ENCODE measurements around the gene SLC25A2.
"Not testable (repeated sequence)": the region's sequence is repeated elsewhere in the genome, so short reads cannot be mapped to it uniquely, and the experiment has no call there.

The SLC25A2 gene

GRCh38 chr5:141303756-141304155 is at the start of gene SLC25A2:
Gene SLC25A2, minus strand, starts transcription at chr5:141304049. Its CDS starts 184 bp downstream, at chr5:141303865.
- no peaks in the 10 kb centered on the region for H3K27me3 ChIP-seq (ENCODE audit: control insufficient read depth in 2 of 2, insufficient read depth in 2 of 2, low read length in 2 of 2)
- H3K36me3 ChIP-seq (ENCODE audit: control insufficient read depth in 2 of 2, insufficient read depth in 2 of 2, low read length in 2 of 2), result peaks cover 0 to 2% of the 10 kb centered on the region in 2 donors
- H3K27ac ChIP-seq (ENCODE audit: low read depth in 2 of 2, low read length in 2 of 2), result no peak within 1 kb of the TSS
- peaks cover 40 to 43% of the 10 kb centered on the region in 2 donors for H3K9me3 ChIP-seq (ENCODE audit: control insufficient read depth in 2 of 2, low read length in 2 of 2)
- H3K9ac ChIP-seq (ENCODE audit: low read depth in 1 of 2, low read length in 2 of 2), result no peak within 1 kb of the TSS
- H3K4me1 ChIP-seq (ENCODE audit: control insufficient read depth in 2 of 2, insufficient read depth in 2 of 2, low read length in 2 of 2), result no peaks in the 10 kb centered on the region
- no peak within 1 kb of the TSS for H3K4me3 ChIP-seq (ENCODE audit: low read length in 2 of 2)

DNA sequence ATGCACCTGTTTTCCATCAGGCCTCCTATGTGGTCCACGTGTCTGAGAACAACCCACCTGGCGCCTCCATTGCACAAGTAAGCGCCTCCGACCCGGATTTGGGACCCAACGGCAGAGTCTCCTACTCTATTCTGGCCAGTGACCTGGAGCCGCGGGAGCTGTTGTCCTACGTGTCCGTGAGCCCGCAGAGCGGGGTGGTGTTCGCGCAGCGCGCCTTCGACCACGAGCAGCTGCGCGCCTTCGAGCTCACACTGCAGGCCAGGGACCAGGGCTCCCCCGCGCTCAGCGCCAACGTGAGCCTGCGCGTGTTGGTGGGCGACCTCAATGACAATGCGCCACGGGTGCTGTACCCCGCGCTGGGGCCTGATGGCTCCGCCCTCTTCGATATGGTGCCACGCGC is 47.7 kb upstream of the SLC25A2 start:
- H3K4me1 ChIP-seq (ENCODE audit: control insufficient read depth in 2 of 2, insufficient read depth in 2 of 2, low read length in 2 of 2), result no peaks in the 10 kb centered on the region
- H3K4me3 ChIP-seq (ENCODE audit: low read length in 2 of 2), result no peak overlapping the region
- H3K9ac ChIP-seq (ENCODE audit: low read depth in 1 of 2, low read length in 2 of 2), result no peak overlapping the region
- no peak overlapping the region for H3K27ac ChIP-seq (ENCODE audit: low read depth in 2 of 2, low read length in 2 of 2)
- no peaks in the 10 kb centered on the region for H3K36me3 ChIP-seq (ENCODE audit: control insufficient read depth in 2 of 2, insufficient read depth in 2 of 2, low read length in 2 of 2)
- H3K9me3 ChIP-seq (ENCODE audit: control insufficient read depth in 2 of 2, low read length in 2 of 2), result peaks cover 3 to 22% of the 10 kb centered on the region in 2 donors
- H3K27me3 ChIP-seq (ENCODE audit: control insufficient read depth in 2 of 2, insufficient read depth in 2 of 2, low read length in 2 of 2), result no peaks in the 10 kb centered on the region

DNA sequence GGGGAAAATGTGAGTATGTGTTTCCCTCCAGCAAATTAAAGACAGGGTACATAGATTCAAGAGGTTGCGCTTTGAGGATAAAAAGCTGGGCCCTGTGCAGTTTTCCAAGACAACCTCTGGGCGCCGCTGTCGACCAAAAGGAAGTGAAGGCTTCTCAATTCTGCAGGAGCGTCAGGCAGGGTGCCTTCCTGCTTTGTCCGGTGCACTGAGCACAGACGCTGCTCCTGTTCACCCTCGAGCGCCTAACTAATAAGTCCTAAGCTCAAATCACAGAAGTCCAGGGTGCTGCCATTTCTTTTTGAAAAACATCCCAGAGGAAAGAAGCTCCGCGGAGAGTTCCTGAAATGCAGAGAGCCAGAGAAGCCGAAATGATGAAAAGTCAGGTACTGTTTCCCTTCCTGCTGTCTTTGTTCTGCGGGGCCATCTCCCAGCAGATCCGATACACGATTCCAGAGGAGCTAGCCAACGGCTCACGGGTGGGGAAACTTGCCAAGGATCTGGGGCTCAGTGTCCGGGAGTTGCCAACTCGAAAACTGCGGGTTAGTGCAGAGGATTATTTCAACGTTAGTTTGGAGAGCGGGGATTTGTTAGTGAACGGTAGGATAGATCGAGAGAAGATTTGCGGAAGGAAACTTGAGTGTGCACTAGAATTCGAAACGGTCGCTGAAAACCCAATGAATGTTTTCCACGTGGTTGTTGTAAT is 46.2 kb upstream of the SLC25A2 start, which contains the start of gene PCDHGB1:
TSS of gene PCDHGB1 (plus strand) at position 183 of the 703 bp plus-strand sequence. CDS start at position 345, 162 bp downstream.
- H3K9ac ChIP-seq (ENCODE audit: low read depth in 1 of 2, low read length in 2 of 2), result no peak within 1 kb of the TSS
- H3K27ac ChIP-seq (ENCODE audit: low read depth in 2 of 2, low read length in 2 of 2), result no peak within 1 kb of the TSS
- peak within 1 kb of the TSS in 1 of 2 donors; percentile 56 for H3K4me3 ChIP-seq (ENCODE audit: low read length in 2 of 2)
- no peaks in the 10 kb centered on the region for H3K4me1 ChIP-seq (ENCODE audit: control insufficient read depth in 2 of 2, insufficient read depth in 2 of 2, low read length in 2 of 2)
- H3K36me3 ChIP-seq (ENCODE audit: control insufficient read depth in 2 of 2, insufficient read depth in 2 of 2, low read length in 2 of 2), result no peaks in the 10 kb centered on the region
- H3K9me3 ChIP-seq (ENCODE audit: control insufficient read depth in 2 of 2, low read length in 2 of 2), result peaks cover 4 to 19% of the 10 kb centered on the region in 2 donors
- no peaks in the 10 kb centered on the region for H3K27me3 ChIP-seq (ENCODE audit: control insufficient read depth in 2 of 2, insufficient read depth in 2 of 2, low read length in 2 of 2)

GRCh38 chr5:141346017-141346416 is 42.2 kb upstream of the SLC25A2 start:
- H3K4me3 ChIP-seq (ENCODE audit: low read length in 2 of 2); H3K9ac ChIP-seq (ENCODE audit: low read depth in 1 of 2, low read length in 2 of 2); H3K36me3 ChIP-seq (ENCODE audit: control insufficient read depth in 2 of 2, insufficient read depth in 2 of 2, low read length in 2 of 2); H3K27me3 ChIP-seq (ENCODE audit: control insufficient read depth in 2 of 2, insufficient read depth in 2 of 2, low read length in 2 of 2); H3K4me1 ChIP-seq (ENCODE audit: control insufficient read depth in 2 of 2, insufficient read depth in 2 of 2, low read length in 2 of 2); H3K27ac ChIP-seq (ENCODE audit: low read depth in 2 of 2, low read length in 2 of 2): not testable (repeated sequence)
- H3K9me3 ChIP-seq (ENCODE audit: control insufficient read depth in 2 of 2, low read length in 2 of 2), result peaks cover 12 to 26% of the 10 kb centered on the region in 2 donors

GRCh38 chr5:141345327-141345726 is 41.5 kb upstream of the SLC25A2 start:
- H3K4me1 ChIP-seq (ENCODE audit: control insufficient read depth in 2 of 2, insufficient read depth in 2 of 2, low read length in 2 of 2), result no peaks in the 10 kb centered on the region
- no peaks in the 10 kb centered on the region for H3K36me3 ChIP-seq (ENCODE audit: control insufficient read depth in 2 of 2, insufficient read depth in 2 of 2, low read length in 2 of 2)
- H3K4me3 ChIP-seq (ENCODE audit: low read length in 2 of 2), result no peak overlapping the region
- H3K27me3 ChIP-seq (ENCODE audit: control insufficient read depth in 2 of 2, insufficient read depth in 2 of 2, low read length in 2 of 2), result no peaks in the 10 kb centered on the region
- peaks cover 12 to 23% of the 10 kb centered on the region in 2 donors for H3K9me3 ChIP-seq (ENCODE audit: control insufficient read depth in 2 of 2, low read length in 2 of 2)
- H3K27ac ChIP-seq (ENCODE audit: low read depth in 2 of 2, low read length in 2 of 2), result no peak overlapping the region
- no peak overlapping the region for H3K9ac ChIP-seq (ENCODE audit: low read depth in 1 of 2, low read length in 2 of 2)

GRCh38 chr5:141343953-141344463 is 40.2 kb upstream of the SLC25A2 start:
- Histone ChIP-seq H3K4me3 (ENCODE audit: low read length in 2 of 2) (peak overlapping the region; percentile 5 to 19), H3K9me3 (ENCODE audit: control insufficient read depth in 2 of 2, low read length in 2 of 2) (peaks cover 22 to 30% of the 10 kb centered on the region in 2 donors)

DNA sequence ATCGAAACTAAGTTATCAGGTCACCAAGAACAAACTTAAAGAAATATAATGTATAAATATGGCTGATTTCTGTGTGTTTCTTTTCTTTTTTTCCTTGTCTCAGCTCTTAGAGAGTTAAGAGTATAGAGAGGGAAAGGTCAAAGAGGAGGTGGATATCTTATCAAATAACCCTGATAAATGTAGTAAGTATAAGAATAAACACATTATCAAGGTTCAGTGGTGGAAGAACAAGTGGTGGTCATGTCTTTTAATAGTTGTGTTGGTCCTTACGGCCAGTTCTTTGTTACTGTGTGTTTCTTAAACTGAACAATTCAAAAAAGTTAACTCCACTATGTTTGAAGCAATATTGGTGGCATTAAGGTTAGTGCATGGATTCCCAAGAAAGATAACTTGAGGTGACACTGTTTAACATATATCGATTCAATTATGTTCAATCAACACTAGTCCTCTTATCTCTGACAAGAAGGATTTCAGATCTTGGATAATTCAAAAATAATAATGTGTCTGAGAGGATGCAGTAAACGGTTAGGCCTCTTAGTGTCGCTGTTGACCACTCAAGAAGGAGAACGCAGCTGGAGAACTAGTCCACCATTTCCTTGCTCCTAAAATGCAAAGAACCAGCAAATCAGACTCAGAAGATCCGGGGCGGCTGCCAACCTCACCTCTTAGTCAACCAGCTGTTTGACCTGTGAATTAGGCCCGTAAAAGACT is 39.5 kb upstream of the SLC25A2 start, which contains the start of gene PCDHGA3:
TSS of gene PCDHGA3 (plus strand) at position 588 of the 711 bp plus-strand sequence. CDS start 205 bp downstream, outside the sequence.
- Histone ChIP-seq H3K9ac (ENCODE audit: low read depth in 1 of 2, low read length in 2 of 2) (no peak within 1 kb of the TSS), H3K4me3 (ENCODE audit: low read length in 2 of 2) (peak within 1 kb of the TSS; percentile 5 to 19), H3K9me3 (ENCODE audit: control insufficient read depth in 2 of 2, low read length in 2 of 2) (peaks cover 27 to 32% of the 10 kb centered on the region in 2 donors), H3K36me3 (ENCODE audit: control insufficient read depth in 2 of 2, insufficient read depth in 2 of 2, low read length in 2 of 2) (no peaks in the 10 kb centered on the region), H3K4me1 (ENCODE audit: control insufficient read depth in 2 of 2, insufficient read depth in 2 of 2, low read length in 2 of 2) (no peaks in the 10 kb centered on the region), H3K27ac (ENCODE audit: low read depth in 2 of 2, low read length in 2 of 2) (no peak within 1 kb of the TSS), H3K27me3 (ENCODE audit: control insufficient read depth in 2 of 2, insufficient read depth in 2 of 2, low read length in 2 of 2) (no peaks in the 10 kb centered on the region)

More at GRCh38 chr5:141343953-141344463, 40.2 kb upstream of the SLC25A2 start:
- H3K4me1 ChIP-seq (ENCODE audit: control insufficient read depth in 2 of 2, insufficient read depth in 2 of 2, low read length in 2 of 2), result no peaks in the 10 kb centered on the region
- H3K27me3 ChIP-seq (ENCODE audit: control insufficient read depth in 2 of 2, insufficient read depth in 2 of 2, low read length in 2 of 2), result no peaks in the 10 kb centered on the region
- H3K36me3 ChIP-seq (ENCODE audit: control insufficient read depth in 2 of 2, insufficient read depth in 2 of 2, low read length in 2 of 2), result no peaks in the 10 kb centered on the region
- no peak overlapping the region for H3K9ac ChIP-seq (ENCODE audit: low read depth in 1 of 2, low read length in 2 of 2)
- H3K27ac ChIP-seq (ENCODE audit: low read depth in 2 of 2, low read length in 2 of 2), result no peak overlapping the region

DNA sequence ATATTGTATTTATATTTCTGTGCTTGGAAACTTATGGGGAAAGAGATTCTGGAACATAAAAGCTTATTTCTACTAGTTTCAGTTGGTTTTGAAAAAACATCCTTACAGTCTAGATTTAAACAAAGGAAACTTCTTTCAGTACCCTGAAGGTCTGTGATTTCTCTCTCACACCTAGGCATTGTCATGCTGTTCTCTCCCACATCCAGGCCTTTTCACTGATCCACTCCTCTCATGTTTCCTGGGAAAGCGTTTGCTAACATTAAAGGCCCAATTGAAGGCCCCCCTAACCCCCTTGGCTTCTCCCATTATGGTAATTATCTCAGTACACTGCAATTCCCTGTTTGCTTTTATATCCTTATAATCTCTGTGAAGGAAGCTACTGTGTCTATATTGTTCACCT is 38.9 kb upstream of the SLC25A2 start:
- H3K9me3 ChIP-seq (ENCODE audit: control insufficient read depth in 2 of 2, low read length in 2 of 2), result peaks cover 27 to 32% of the 10 kb centered on the region in 2 donors
- no peaks in the 10 kb centered on the region for H3K27me3 ChIP-seq (ENCODE audit: control insufficient read depth in 2 of 2, insufficient read depth in 2 of 2, low read length in 2 of 2)
- no peaks in the 10 kb centered on the region for H3K36me3 ChIP-seq (ENCODE audit: control insufficient read depth in 2 of 2, insufficient read depth in 2 of 2, low read length in 2 of 2)
- H3K4me3 ChIP-seq (ENCODE audit: low read length in 2 of 2), result no peak overlapping the region
- no peak overlapping the region for H3K27ac ChIP-seq (ENCODE audit: low read depth in 2 of 2, low read length in 2 of 2)
- no peak overlapping the region for H3K9ac ChIP-seq (ENCODE audit: low read depth in 1 of 2, low read length in 2 of 2)
- H3K4me1 ChIP-seq (ENCODE audit: control insufficient read depth in 2 of 2, insufficient read depth in 2 of 2, low read length in 2 of 2), result no peaks in the 10 kb centered on the region

GRCh38 chr5:141340781-141341354 is 37.0 kb upstream of the SLC25A2 start:
- not testable (repeated sequence) for H3K4me3 ChIP-seq (ENCODE audit: low read length in 2 of 2); H3K36me3 ChIP-seq (ENCODE audit: control insufficient read depth in 2 of 2, insufficient read depth in 2 of 2, low read length in 2 of 2); H3K27ac ChIP-seq (ENCODE audit: low read depth in 2 of 2, low read length in 2 of 2); H3K9ac ChIP-seq (ENCODE audit: low read depth in 1 of 2, low read length in 2 of 2); H3K27me3 ChIP-seq (ENCODE audit: control insufficient read depth in 2 of 2, insufficient read depth in 2 of 2, low read length in 2 of 2); H3K4me1 ChIP-seq (ENCODE audit: control insufficient read depth in 2 of 2, insufficient read depth in 2 of 2, low read length in 2 of 2)
- H3K9me3 ChIP-seq (ENCODE audit: control insufficient read depth in 2 of 2, low read length in 2 of 2), result peaks cover 27 to 32% of the 10 kb centered on the region in 2 donors
